IMR-90 (cell line): ENCODE results near the gene NPPC. TPM values are rescaled to one million over a fixed set of nuclear protein-coding genes. Genes with fewer than 3 reads are reported as not detected.

Source experiments
- ATAC-seq: fragments of 200-7000 bp; cut with Tn5 transposase; 2 replicates; pipeline ENCODE4 v1.9.1; 2020; ENCODE audit warnings: low read depth, mild to moderate bottlenecking, moderate library complexity
- BruUV-seq: library from RNA; stranded (reverse); fragments of 400-500 nt; replicated peaks from 2 replicates; lab custom pipeline; 2021; lab: Mats Ljungman, UMichigan
- CTCF ChIA-PET: fragments of 300-600 bp; formaldehyde crosslinking; extraction: SDS; loops from one replicate; lab custom pipeline; 2021; ENCODE audit warnings: antibody characterized with exemption; lab: Yijun Ruan, JAX
- POLR2A ChIA-PET: fragments of 300-600 bp; sonication (Branson Sonifier 250); formaldehyde crosslinking; loops from one replicate; lab custom pipeline; 2022; ENCODE audit warnings: antibody characterized with exemption; ENCODE audit not compliant: unreplicated experiment; lab: Charles Lee
- DNase-seq: peaks from one replicate; pipeline ENCODE4 v3.0.0; 2013
- H2AFZ ChIP-seq: replicated peaks from 2 replicates; pipeline ENCODE3; 2013; ENCODE audit warnings: low read length, mild to moderate bottlenecking; ENCODE audit not compliant: poor library complexity
- H2AK5ac ChIP-seq: 2 replicates; pipeline ENCODE4 v1.6.1; 2013; ENCODE audit warnings: low read depth, low read length, inconsistent platforms
- H2AK9ac ChIP-seq: replicated peaks from 2 replicates; pipeline ENCODE3; 2013; ENCODE audit warnings: mild to moderate bottlenecking, low read depth, low read length, moderate library complexity; ENCODE audit not compliant: poor library complexity
- H2BK120ac ChIP-seq: 2 replicates; pipeline ENCODE4 v1.6.1; 2013; ENCODE audit warnings: low read depth, low read length, inconsistent platforms
- H2BK15ac ChIP-seq: 3 replicates; pipeline ENCODE4 v1.6.1; 2013; ENCODE audit warnings: low read depth, low read length, inconsistent platforms
- H2BK20ac ChIP-seq: 2 replicates; pipeline ENCODE4 v1.6.1; 2013; ENCODE audit warnings: low read depth, mild to moderate bottlenecking, inconsistent platforms, low read length, moderate library complexity
- H2BK5ac ChIP-seq: 2 replicates; pipeline ENCODE4 v1.6.1; 2013; ENCODE audit warnings: mild to moderate bottlenecking, low read depth, low read length, inconsistent platforms; ENCODE audit not compliant: poor library complexity, severe bottlenecking
- H3K14ac ChIP-seq: replicated peaks from 2 replicates; pipeline ENCODE4 v1.6.1; 2013; ENCODE audit warnings: low read depth, low read length, inconsistent platforms
- H3K18ac ChIP-seq: 2 replicates; pipeline ENCODE4 v1.6.1; 2013; ENCODE audit warnings: low read depth, low read length, control low read depth
- H3K23ac ChIP-seq: 2 replicates; pipeline ENCODE4 v1.6.1; 2013; ENCODE audit warnings: low read depth, low read length, inconsistent platforms
- H3K27ac ChIP-seq: 2 replicates; pipeline ENCODE4 v1.5.1; 2013; ENCODE audit warnings: mild to moderate bottlenecking, control low read depth, low read length; ENCODE audit not compliant: insufficient read depth
- H3K27me3 ChIP-seq: 2 replicates; pipeline ENCODE4 v1.6.1; 2013; ENCODE audit warnings: low read length; ENCODE audit not compliant: control insufficient read depth, insufficient read depth
- H3K36me3 ChIP-seq: 2 replicates; pipeline ENCODE4 v1.6.1; 2013; ENCODE audit warnings: low read length, mixed read lengths; ENCODE audit not compliant: control insufficient read depth, insufficient read depth
- H3K4ac ChIP-seq: 2 replicates; pipeline ENCODE4 v1.6.1; 2013; ENCODE audit warnings: low read depth, low read length, inconsistent platforms
- H3K4me1 ChIP-seq: 2 replicates; pipeline ENCODE4 v1.6.1; 2013; ENCODE audit warnings: low read length, mixed read lengths; ENCODE audit not compliant: control insufficient read depth, insufficient read depth
- H3K4me2 ChIP-seq: 2 replicates; pipeline ENCODE4 v1.6.1; 2013; ENCODE audit warnings: low read depth, mild to moderate bottlenecking, control low read depth, low read length, moderate library complexity
- H3K4me3 ChIP-seq: 2 replicates; pipeline ENCODE4 v1.5.1; 2013; ENCODE audit warnings: low read depth, mild to moderate bottlenecking, control low read depth, low read length, moderate library complexity; ENCODE audit not compliant: insufficient read depth
- H3K56ac ChIP-seq: 2 replicates; pipeline ENCODE4 v1.6.1; 2013; ENCODE audit warnings: low read length, inconsistent platforms; ENCODE audit not compliant: insufficient read depth; ENCODE audit errors: extremely low read depth
- H3K79me1 ChIP-seq, 2 experiments: 2 replicates each; pipeline ENCODE4 v1.6.1; 2013; ENCODE audit warnings: low read length in 2 of 2, inconsistent platforms in 1 of 2, low read depth in 1 of 2
- H3K9ac ChIP-seq: 2 replicates; pipeline ENCODE4 v1.6.1; 2013; ENCODE audit warnings: low read depth, low read length, control low read depth
- H3K9me1 ChIP-seq: 2 replicates; pipeline ENCODE4 v1.6.1; 2013; ENCODE audit warnings: low read length, inconsistent platforms; ENCODE audit not compliant: insufficient read depth
- H3K9me3 ChIP-seq: 2 replicates; pipeline ENCODE4 v1.6.1; 2013; ENCODE audit warnings: low read length; ENCODE audit not compliant: control insufficient read depth, insufficient read depth
- H4K20me1 ChIP-seq: 2 replicates; pipeline ENCODE4 v1.6.1; 2013; ENCODE audit warnings: low read length, inconsistent platforms; ENCODE audit not compliant: insufficient read depth
- H4K5ac ChIP-seq: 2 replicates; pipeline ENCODE4 v1.6.1; 2013; ENCODE audit warnings: mild to moderate bottlenecking, low read depth, low read length, control low read depth
- H4K8ac ChIP-seq, 2 experiments: 2 replicates each; pipeline ENCODE4 v1.6.1; 2013; ENCODE audit warnings: low read depth in 2 of 2, low read length in 2 of 2, control low read depth in 1 of 2, inconsistent platforms in 1 of 2
- H4K91ac ChIP-seq: 2 replicates; pipeline ENCODE4 v1.6.1; 2013; ENCODE audit warnings: low read depth, low read length, inconsistent platforms; ENCODE audit not compliant: insufficient read depth
- BHLHE40 ChIP-seq: fragments of 150-350 bp; IDR thresholded peaks from 2 replicates; pipeline ENCODE4 v1.6.1; 2016; ENCODE audit warnings: mild to moderate bottlenecking, low read depth, low read length
- CHD1 ChIP-seq: IDR thresholded peaks from 2 replicates; pipeline ENCODE4 v1.6.1; 2012; ENCODE audit warnings: low read depth, low read length, improper control_type of control experiment
- FOS ChIP-seq: fragments of 150-350 bp; IDR thresholded peaks from 2 replicates; pipeline ENCODE4 v1.6.1; 2016; ENCODE audit warnings: low read depth, low read length
- MAFK ChIP-seq: IDR thresholded peaks from 2 replicates; pipeline ENCODE4 v1.6.1; 2012; ENCODE audit warnings: low read depth, low read length, improper control_type of control experiment
- MAZ ChIP-seq: IDR thresholded peaks from 2 replicates; pipeline ENCODE4 v1.6.1; 2012; ENCODE audit warnings: low read depth, mild to moderate bottlenecking, low read length, improper control_type of control experiment, moderate library complexity, borderline replicate concordance
- MXI1 ChIP-seq: IDR thresholded peaks from 2 replicates; pipeline ENCODE4 v1.6.1; 2012; ENCODE audit warnings: low read depth, mild to moderate bottlenecking, low read length, moderate library complexity, borderline replicate concordance
- NFE2L2 ChIP-seq: fragments of 150-350 bp; IDR thresholded peaks from 2 replicates; pipeline ENCODE4 v1.6.1; 2016; ENCODE audit warnings: low read depth, mild to moderate bottlenecking, low read length
- POLR2A ChIP-seq: IDR thresholded peaks from 2 replicates; pipeline ENCODE4 v1.6.1; 2012; ENCODE audit warnings: mild to moderate bottlenecking, low read depth, low read length
- RCOR1 ChIP-seq: IDR thresholded peaks from 2 replicates; pipeline ENCODE4 v1.6.1; 2012; ENCODE audit warnings: mild to moderate bottlenecking, low read length, improper control_type of control experiment; ENCODE audit not compliant: insufficient replicate concordance
- USF2 ChIP-seq: fragments of 150-350 bp; IDR thresholded peaks from 2 replicates; pipeline ENCODE4 v1.6.1; 2017; ENCODE audit warnings: mild to moderate bottlenecking, antibody characterized with exemption, low read length, low read depth
- WGBS, 2 experiments: methylation state at CpG; one replicate each; pipeline versions ENCODE4 v1.1.5 to v1.1.7; 2013; ENCODE audit warnings: missing lambda C conversion rate in 2 of 2; ENCODE audit not compliant: insufficient read length in 1 of 2; ENCODE audit errors: extremely low coverage in 2 of 2; 5-methylcytosine and 5-hydroxymethylcytosine counted together
- dilution Hi-C: fragments of 300-500 bp; cut with HindIII; formaldehyde crosslinking; loops from one replicate; pipeline ENCODE4 v1.14.3; 2018; ENCODE audit warnings: low sequenced_read_pairs; ENCODE audit not compliant: unreplicated experiment
- in situ Hi-C: fragments of 300-500 bp; cut with MboI; formaldehyde crosslinking; loops from 3 replicates; pipeline ENCODE4 v1.14.3; 2019; ENCODE audit warnings: low sequenced_read_pairs, inconsistent platforms, mixed read lengths
- intact Hi-C: fragments of 100-400 bp; cut with micrococcal nuclease; formaldehyde crosslinking; loops from 2 replicates; pipeline ENCODE4 v1.10.0; 2022
- polyA plus RNA-seq, 3 experiments: library from polyadenylated mRNA; depleted of rRNA; stranded (reverse); fragments of >200 nt; gene quantifications; 2 replicates each; pipeline ENCODE4 v1.2.3, GENCODE V29; 2012; ENCODE audit warnings: low replicate concordance in 1 of 3
- total RNA-seq: library from RNA; depleted of rRNA; stranded (reverse); fragments of >200 nt; gene quantifications from 2 replicates; pipeline ENCODE4 v1.2.3, GENCODE V29; 2012
- TF ChIP-seq, protein P1 (sequence below): conservative IDR thresholded peaks from 2 replicates; pipeline ENCODE4 v1.5.1; 2012; ENCODE audit warnings: mild to moderate bottlenecking, low read depth, low read length, improper control_type of control experiment

Gene NPPC
- total and polyA plus RNA-seq, 2 of the 4 experiments (the other 2 are of a cell fraction) = 0.22 to 0.36 TPM

DNA sequence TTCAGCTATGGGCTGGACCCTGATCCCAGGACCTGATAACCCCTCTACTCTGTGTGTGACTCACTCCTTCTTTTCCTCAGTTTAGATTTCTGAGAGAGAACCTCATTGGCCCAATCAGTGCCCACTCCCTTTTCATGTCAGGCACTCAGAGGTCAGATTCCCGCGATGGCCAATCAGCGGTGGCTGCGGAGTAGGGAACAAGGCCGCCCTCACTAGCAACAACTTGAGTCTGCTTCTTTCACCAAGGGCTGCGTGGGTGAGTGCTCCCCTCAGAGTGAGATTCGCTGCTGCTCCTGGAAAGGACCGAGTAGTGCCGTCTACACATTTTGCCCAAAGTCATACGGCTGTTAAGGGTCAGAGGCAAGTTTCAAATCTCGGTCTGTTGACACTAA lies 34.7 kb downstream of the NPPC start:
- Histone ChIP-seq H3K27me3 (peaks cover 29% of the 10 kb centered on the region), H4K20me1 (no peaks in the 10 kb centered on the region), H2AK5ac (no peak overlapping the region), H3K27ac (no peak overlapping the region), H2BK15ac (no peak overlapping the region), H3K14ac (no peak overlapping the region), H3K56ac (no peak overlapping the region), H2AFZ (no peak overlapping the region), H2BK20ac (no peak overlapping the region), H3K9me3 (no peaks in the 10 kb centered on the region), H4K91ac (no peak overlapping the region), H3K4me1 (no peaks in the 10 kb centered on the region), H3K4ac (no peak overlapping the region), H3K9me1 (no peaks in the 10 kb centered on the region), H4K8ac (no peak overlapping the region), H2AK9ac (no peak overlapping the region), H2BK5ac (no peak overlapping the region), H3K36me3 (no peaks in the 10 kb centered on the region), H3K4me2 (no peak overlapping the region), H3K9ac (no peak overlapping the region), H3K79me1 (no peaks in the 10 kb centered on the region), H4K5ac (no peak overlapping the region), H3K18ac (no peak overlapping the region), H2BK120ac (no peak overlapping the region), H3K23ac (no peak overlapping the region), H3K4me3 (no peak overlapping the region)
- no TSS peak for BruUV-seq
- DNase-seq (no peak), ATAC-seq (no peak)
- 87% methylated on average over 5 of the region's 11 CpGs; no CpG with 5 or more reads in 1 of the 2 experiments for WGBS, 2 experiments
- in situ Hi-C loops = no loop called here
- intact Hi-C loops = no loop called here
- POLR2A ChIA-PET = no interaction called here
- dilution Hi-C loops = no loop called here
- CTCF ChIA-PET = no interaction called here
- TF ChIP-seq MAFK (no peak), CHD1 (no peak), RCOR1 (no peak), MAZ (no peak), USF2 (no peak), NFE2L2 (no peak), MXI1 (no peak), FOS (no peak), POLR2A (no peak), BHLHE40 (no peak)
- TF ChIP-seq, protein P1, sequence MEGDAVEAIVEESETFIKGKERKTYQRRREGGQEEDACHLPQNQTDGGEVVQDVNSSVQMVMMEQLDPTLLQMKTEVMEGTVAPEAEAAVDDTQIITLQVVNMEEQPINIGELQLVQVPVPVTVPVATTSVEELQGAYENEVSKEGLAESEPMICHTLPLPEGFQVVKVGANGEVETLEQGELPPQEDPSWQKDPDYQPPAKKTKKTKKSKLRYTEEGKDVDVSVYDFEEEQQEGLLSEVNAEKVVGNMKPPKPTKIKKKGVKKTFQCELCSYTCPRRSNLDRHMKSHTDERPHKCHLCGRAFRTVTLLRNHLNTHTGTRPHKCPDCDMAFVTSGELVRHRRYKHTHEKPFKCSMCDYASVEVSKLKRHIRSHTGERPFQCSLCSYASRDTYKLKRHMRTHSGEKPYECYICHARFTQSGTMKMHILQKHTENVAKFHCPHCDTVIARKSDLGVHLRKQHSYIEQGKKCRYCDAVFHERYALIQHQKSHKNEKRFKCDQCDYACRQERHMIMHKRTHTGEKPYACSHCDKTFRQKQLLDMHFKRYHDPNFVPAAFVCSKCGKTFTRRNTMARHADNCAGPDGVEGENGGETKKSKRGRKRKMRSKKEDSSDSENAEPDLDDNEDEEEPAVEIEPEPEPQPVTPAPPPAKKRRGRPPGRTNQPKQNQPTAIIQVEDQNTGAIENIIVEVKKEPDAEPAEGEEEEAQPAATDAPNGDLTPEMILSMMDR = no peak
